Activated naive CD4-positive, alpha-beta T cell treated with anti-CD3 and anti-CD28 coated beads, Interleukin-2, amount 50 U/mL, for 24 hours (primary cell): ENCODE data around the gene CNNM1.

Source experiments
- H3K27ac Mint-ChIP-seq: one replicate; pipeline ENCODE4 v1.8.0; 2021; ENCODE audit warnings: mild to moderate bottlenecking, mixed read lengths
- H3K27me3 Mint-ChIP-seq: one replicate; pipeline ENCODE4 v1.8.0; 2021; ENCODE audit warnings: mixed read lengths
- H3K36me3 Mint-ChIP-seq: one replicate; pipeline ENCODE4 v1.8.0; 2021; ENCODE audit warnings: mixed read lengths
- H3K4me1 Mint-ChIP-seq: one replicate; pipeline ENCODE4 v1.8.0; 2021; ENCODE audit warnings: mixed read lengths
- H3K4me3 Mint-ChIP-seq: one replicate; pipeline ENCODE4 v1.8.0; 2021; ENCODE audit warnings: mild to moderate bottlenecking, mixed read lengths
- H3K9me3 Mint-ChIP-seq: one replicate; pipeline ENCODE4 v1.8.0; 2021; ENCODE audit warnings: mixed read lengths

The CNNM1 gene

GRCh38 chr10:99382176-99382575 lies 53.0 kb downstream of the CNNM1 start:
- Mint-ChIP-seq H3K9me3 (no peaks in the 10 kb centered on the region), H3K27ac (no peak overlapping the region), H3K36me3 (no peaks in the 10 kb centered on the region), H3K4me1 (no peaks in the 10 kb centered on the region), H3K4me3 (no peak overlapping the region), H3K27me3 (peaks cover 2% of the 10 kb centered on the region)

DNA sequence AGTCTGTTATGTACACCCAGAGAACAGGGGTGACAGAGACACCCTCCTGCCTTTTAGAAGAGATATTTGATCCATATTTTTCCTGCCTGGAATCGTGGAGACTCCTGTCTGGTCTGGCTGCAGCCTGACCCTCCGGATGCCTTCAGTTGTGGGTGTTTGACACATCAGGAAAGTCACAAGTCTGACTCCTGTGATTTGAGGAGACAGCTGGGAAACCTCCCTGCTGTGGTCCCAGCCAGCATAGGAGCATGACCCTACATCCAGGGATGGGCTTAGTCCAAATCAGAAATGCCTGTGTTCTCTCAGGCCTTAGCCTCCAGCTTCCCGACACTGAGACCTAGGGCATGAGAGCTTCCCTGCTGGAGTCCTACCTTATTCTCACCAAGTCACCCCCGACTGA lies 57.9 kb downstream of the CNNM1 start:
- Mint-ChIP-seq H3K36me3 (no peaks in the 10 kb centered on the region), H3K9me3 (no peaks in the 10 kb centered on the region), H3K4me3 (no peak overlapping the region), H3K4me1 (no peaks in the 10 kb centered on the region), H3K27ac (no peak overlapping the region), H3K27me3 (no peaks in the 10 kb centered on the region)

- Mint-ChIP-seq H3K36me3 (no peaks in the 10 kb centered on the region), H3K9me3 (no peaks in the 10 kb centered on the region), H3K4me1 (peaks cover 2% of the 10 kb centered on the region), H3K27ac (no peak overlapping the region), H3K27me3 (no peaks in the 10 kb centered on the region), H3K4me3 (no peak overlapping the region)
Measured at GRCh38 chr10:99387541-99387940, 58.4 kb downstream of the CNNM1 start.

GRCh38 chr10:99389729-99390480 lies 60.7 kb downstream of the CNNM1 start:
- Mint-ChIP-seq H3K36me3 (no peaks in the 10 kb centered on the region), H3K27me3 (no peaks in the 10 kb centered on the region), H3K9me3 (no peaks in the 10 kb centered on the region), H3K4me3 (no peak overlapping the region), H3K4me1 (peaks cover 4% of the 10 kb centered on the region), H3K27ac (no peak overlapping the region)

DNA sequence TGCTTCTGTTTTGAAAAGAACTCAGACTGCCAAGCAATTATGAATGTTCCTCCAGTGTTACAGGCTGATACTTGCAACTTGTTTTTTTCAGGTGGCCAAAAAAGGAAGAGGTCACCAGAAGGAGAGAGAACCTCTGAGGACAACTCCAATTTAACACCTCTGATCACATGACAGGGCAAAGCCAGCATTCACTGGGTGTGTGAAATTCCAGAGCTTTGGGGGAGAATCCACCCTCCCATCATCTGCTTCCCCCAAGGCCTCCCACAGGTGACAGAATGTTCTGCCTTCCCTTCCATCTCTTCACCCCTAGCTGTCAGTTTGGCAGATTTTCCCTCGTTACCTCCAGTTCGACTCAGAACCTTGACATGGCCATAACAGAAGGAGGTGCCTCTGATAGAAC lies 62.2 kb downstream of the CNNM1 start:
- peaks cover 2% of the 10 kb centered on the region for H3K36me3 Mint-ChIP-seq
- H3K27ac Mint-ChIP-seq, result no peak overlapping the region
- peaks cover 13% of the 10 kb centered on the region for H3K4me1 Mint-ChIP-seq
- H3K27me3 Mint-ChIP-seq, result no peaks in the 10 kb centered on the region
- H3K4me3 Mint-ChIP-seq, result no peak overlapping the region
- H3K9me3 Mint-ChIP-seq, result no peaks in the 10 kb centered on the region

- no peak overlapping the region for H3K4me3 Mint-ChIP-seq
- H3K27me3 Mint-ChIP-seq, result no peaks in the 10 kb centered on the region
- no peak overlapping the region for H3K27ac Mint-ChIP-seq
- peaks cover 2% of the 10 kb centered on the region for H3K36me3 Mint-ChIP-seq
- peaks cover 13% of the 10 kb centered on the region for H3K4me1 Mint-ChIP-seq
- no peaks in the 10 kb centered on the region for H3K9me3 Mint-ChIP-seq
Measured at GRCh38 chr10:99393036-99393435, 63.9 kb downstream of the CNNM1 start.

DNA sequence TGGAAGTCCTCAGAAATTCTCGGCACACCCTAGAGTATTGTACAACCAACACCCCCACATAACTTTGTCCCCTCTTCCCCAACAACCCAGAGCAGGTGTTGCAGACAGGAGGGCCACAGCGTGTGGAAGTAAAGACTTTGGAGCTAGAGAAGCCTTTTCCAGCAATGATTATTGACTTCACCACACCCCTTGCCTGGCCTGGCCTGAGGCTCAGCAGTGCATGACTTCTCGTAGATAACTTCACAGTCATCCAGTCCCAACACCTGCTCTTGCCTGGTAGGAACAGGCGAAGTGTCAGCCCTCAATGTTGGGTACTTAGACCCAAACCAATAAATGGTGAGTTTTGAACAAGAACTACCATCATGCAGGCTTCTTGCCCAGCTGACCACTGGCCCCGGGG lies 64.5 kb downstream of the CNNM1 start:
- H3K9me3 Mint-ChIP-seq, result no peaks in the 10 kb centered on the region
- peaks cover 13% of the 10 kb centered on the region for H3K4me1 Mint-ChIP-seq
- peaks cover 2% of the 10 kb centered on the region for H3K36me3 Mint-ChIP-seq
- no peaks in the 10 kb centered on the region for H3K27me3 Mint-ChIP-seq
- no peak overlapping the region for H3K27ac Mint-ChIP-seq
- H3K4me3 Mint-ChIP-seq, result no peak overlapping the region

DNA sequence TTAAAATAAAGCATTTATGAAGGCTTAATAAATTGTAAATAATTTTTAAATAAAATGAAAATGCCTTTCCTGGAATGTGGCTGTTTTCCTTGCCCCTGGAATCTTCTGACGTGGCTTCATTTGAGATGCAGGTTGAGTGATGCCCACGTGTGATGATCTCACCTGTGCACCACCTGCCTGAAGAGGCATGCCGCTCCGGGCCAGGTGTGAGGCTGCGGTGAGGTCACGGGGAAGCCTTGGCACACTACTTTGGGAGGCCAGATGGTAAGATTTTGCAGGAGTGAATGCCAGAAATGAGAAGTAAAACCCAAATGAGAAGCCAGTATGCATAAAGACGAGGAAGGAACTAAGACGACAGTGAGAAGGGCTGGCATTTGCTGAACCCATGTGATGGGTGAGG lies 65.1 kb downstream of the CNNM1 start:
- H3K27me3 Mint-ChIP-seq, result no peaks in the 10 kb centered on the region
- peaks cover 13% of the 10 kb centered on the region for H3K4me1 Mint-ChIP-seq
- no peaks in the 10 kb centered on the region for H3K9me3 Mint-ChIP-seq
- no peak overlapping the region for H3K27ac Mint-ChIP-seq
- no peak overlapping the region for H3K4me3 Mint-ChIP-seq
- H3K36me3 Mint-ChIP-seq, result peaks cover 2% of the 10 kb centered on the region

- no peaks in the 10 kb centered on the region for H3K9me3 Mint-ChIP-seq
- no peaks in the 10 kb centered on the region for H3K27me3 Mint-ChIP-seq
- no peak overlapping the region for H3K4me3 Mint-ChIP-seq
- H3K36me3 Mint-ChIP-seq, result peaks cover 2% of the 10 kb centered on the region
- H3K4me1 Mint-ChIP-seq, result peaks cover 13% of the 10 kb centered on the region
- no peak overlapping the region for H3K27ac Mint-ChIP-seq
Measured at GRCh38 chr10:99394761-99395386, 65.7 kb downstream of the CNNM1 start.

DNA sequence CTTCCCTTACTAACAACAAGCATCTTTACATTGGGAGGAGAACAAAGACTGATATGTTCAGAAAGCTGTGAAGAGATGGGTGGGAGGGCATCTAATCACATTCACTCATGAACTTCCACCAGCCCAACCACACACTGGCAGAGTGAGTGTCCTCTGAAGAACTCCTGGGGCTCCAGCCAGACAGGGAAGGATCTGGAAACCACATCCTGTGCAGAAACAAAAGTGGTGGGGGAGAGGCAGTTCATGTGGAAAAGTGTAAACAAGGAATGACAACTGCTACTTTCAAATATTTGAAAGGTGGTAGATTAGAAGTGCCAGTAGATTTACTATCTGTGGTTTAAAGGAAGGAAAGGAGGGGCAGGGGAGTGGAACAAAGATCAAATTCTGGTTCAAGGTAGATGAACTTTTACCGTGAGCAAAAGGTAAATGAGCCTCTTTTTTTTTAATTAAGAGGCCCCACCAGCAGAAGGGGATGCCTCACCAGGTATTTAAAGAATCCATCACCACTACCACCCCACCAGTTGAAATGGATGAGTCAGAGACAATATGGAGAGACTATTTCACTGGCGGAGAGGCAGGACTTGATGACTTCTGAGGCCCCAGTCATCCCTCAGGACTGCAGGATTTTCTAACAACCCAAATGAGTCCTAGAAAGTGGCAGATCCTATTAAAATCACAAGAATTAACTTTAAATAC lies 66.7 kb downstream of the CNNM1 start:
- Mint-ChIP-seq H3K4me3 (no peak overlapping the region), H3K9me3 (no peaks in the 10 kb centered on the region), H3K27me3 (no peaks in the 10 kb centered on the region), H3K4me1 (peaks cover 13% of the 10 kb centered on the region), H3K36me3 (peaks cover 2% of the 10 kb centered on the region), H3K27ac (no peak overlapping the region)

GRCh38 chr10:99396471-99396870 lies 67.3 kb downstream of the CNNM1 start:
- Mint-ChIP-seq H3K36me3 (peaks cover 2% of the 10 kb centered on the region), H3K9me3 (no peaks in the 10 kb centered on the region), H3K27me3 (no peaks in the 10 kb centered on the region), H3K4me1 (peaks cover 13% of the 10 kb centered on the region), H3K4me3 (no peak overlapping the region), H3K27ac (no peak overlapping the region)

- peaks cover 8% of the 10 kb centered on the region for H3K36me3 Mint-ChIP-seq
- no peaks in the 10 kb centered on the region for H3K27me3 Mint-ChIP-seq
- H3K27ac Mint-ChIP-seq, result no peak overlapping the region
- H3K9me3 Mint-ChIP-seq, result no peaks in the 10 kb centered on the region
- no peak overlapping the region for H3K4me3 Mint-ChIP-seq
- H3K4me1 Mint-ChIP-seq, result peaks cover 9% of the 10 kb centered on the region
Measured at GRCh38 chr10:99399664-99400063, 70.5 kb downstream of the CNNM1 start.

DNA sequence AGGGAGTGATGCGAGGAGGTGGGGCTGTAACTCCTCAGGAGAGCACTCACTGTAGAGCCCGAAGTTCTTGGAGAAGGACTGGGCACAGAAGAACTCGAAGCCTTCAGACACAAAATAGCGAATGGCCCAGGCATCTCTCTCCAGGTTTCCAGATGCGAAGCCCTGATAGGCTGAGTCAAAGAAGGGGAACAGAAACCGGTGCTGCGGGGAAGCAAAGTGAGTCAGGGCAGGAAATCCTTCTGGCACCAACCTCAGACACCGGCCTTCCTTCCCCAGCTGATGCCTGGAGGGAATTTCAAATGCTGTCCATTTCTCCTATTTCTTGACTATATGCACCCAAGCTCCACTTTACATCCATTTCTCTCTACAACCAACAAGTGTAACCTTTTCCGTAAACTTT lies 74.5 kb downstream of the CNNM1 start:
- Mint-ChIP-seq H3K4me3 (no peak overlapping the region), H3K4me1 (no peaks in the 10 kb centered on the region), H3K9me3 (no peaks in the 10 kb centered on the region), H3K36me3 (peaks cover 18% of the 10 kb centered on the region), H3K27ac (no peak overlapping the region), H3K27me3 (no peaks in the 10 kb centered on the region)

DNA sequence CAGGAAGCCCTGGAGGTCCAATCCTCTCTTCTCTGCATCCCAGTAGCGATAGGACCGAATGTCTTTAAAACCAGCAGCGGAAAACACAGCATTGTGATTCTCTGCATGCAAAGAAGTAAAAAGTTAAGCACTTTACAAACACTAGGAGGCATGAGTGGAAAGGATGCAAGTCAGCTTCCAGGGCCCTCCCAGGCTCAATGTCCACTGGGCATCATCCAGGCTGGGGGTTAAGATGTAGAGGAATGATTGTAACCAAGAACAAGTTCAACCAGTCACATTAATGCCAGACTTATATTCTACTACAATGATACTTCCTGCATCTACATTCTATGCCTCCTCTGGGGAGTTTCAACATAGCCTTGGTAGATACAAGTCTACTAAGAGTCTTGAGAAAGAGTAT lies 77.0 kb downstream of the CNNM1 start:
- no peaks in the 10 kb centered on the region for H3K9me3 Mint-ChIP-seq

GRCh38 chr10:99410146-99410545 lies 81.0 kb downstream of the CNNM1 start:
- peaks cover 19% of the 10 kb centered on the region for H3K36me3 Mint-ChIP-seq
- no peaks in the 10 kb centered on the region for H3K27me3 Mint-ChIP-seq
- H3K9me3 Mint-ChIP-seq, result no peaks in the 10 kb centered on the region

More for the DNA sequence above, 77.0 kb downstream of the CNNM1 start:
- Mint-ChIP-seq H3K27ac (no peak overlapping the region), H3K27me3 (no peaks in the 10 kb centered on the region), H3K36me3 (peaks cover 21% of the 10 kb centered on the region), H3K4me1 (peaks cover 5% of the 10 kb centered on the region), H3K4me3 (no peak overlapping the region)

DNA sequence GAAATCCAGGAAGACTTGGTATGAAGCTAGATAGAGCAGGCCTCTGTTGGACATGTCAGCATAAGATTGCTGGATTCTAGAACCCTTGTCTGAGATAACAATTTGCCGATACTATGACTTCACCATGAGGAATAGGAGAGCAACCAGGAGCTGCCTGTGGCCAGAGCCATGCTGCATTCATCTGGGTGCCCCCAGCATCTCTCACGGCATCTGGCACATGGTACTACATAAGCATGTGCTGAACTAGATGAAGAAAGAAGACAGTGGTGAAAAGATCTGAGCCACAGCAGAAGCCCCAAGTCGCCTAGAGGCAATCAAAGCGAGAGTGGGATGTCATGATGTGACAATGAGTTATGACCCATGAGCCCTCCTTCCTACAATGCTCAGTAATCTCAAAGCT lies 81.7 kb downstream of the CNNM1 start:
- H3K27me3 Mint-ChIP-seq, result no peaks in the 10 kb centered on the region
- no peak overlapping the region for H3K4me3 Mint-ChIP-seq
- no peaks in the 10 kb centered on the region for H3K9me3 Mint-ChIP-seq
- H3K4me1 Mint-ChIP-seq, result peaks cover 8% of the 10 kb centered on the region
- no peak overlapping the region for H3K27ac Mint-ChIP-seq
- peaks cover 17% of the 10 kb centered on the region for H3K36me3 Mint-ChIP-seq

More at GRCh38 chr10:99410146-99410545, 81.0 kb downstream of the CNNM1 start:
- Mint-ChIP-seq H3K27ac (no peak overlapping the region), H3K4me3 (no peak overlapping the region), H3K4me1 (peaks cover 8% of the 10 kb centered on the region)
